Breast epithelium (tissue), 4 donors: ENCODE results near the gene RERE. TPM values are rescaled to one million over a fixed set of nuclear protein-coding genes. Genes with fewer than 3 reads are reported as not detected.

Experiments
- DNase-seq, 2 donors: peaks; one replicate each; pipeline ENCODE4 v3.0.0-alpha.2; 2019; ENCODE audit warnings: low spot score in 2 of 2
- H3K27ac ChIP-seq, 2 donors: fragments of 200-600 bp; sonication (generic) in 1 of 2; one replicate each; pipeline ENCODE4 v1.5.1; 2016 to 2019; ENCODE audit warnings: mild to moderate bottlenecking in 1 of 2
- H3K27me3 ChIP-seq, 2 donors: fragments of 200-600 bp; sonication (generic) in 1 of 2; one replicate each; pipeline versions ENCODE4 v1.5.1 to v1.6.0; 2017 to 2019; ENCODE audit warnings: control low read depth in 1 of 2, mild to moderate bottlenecking in 1 of 2
- H3K36me3 ChIP-seq: fragments of 200-600 bp; one replicate; pipeline ENCODE4 v1.5.1; 2019
- H3K4me1 ChIP-seq, 2 donors: fragments of 200-600 bp; sonication (generic); one replicate each; pipeline ENCODE4 v1.5.1; 2016 to 2019; ENCODE audit warnings: control low read depth in 1 of 2
- H3K4me3 ChIP-seq, 3 donors: fragments of 200-600 bp; sonication (generic); 1 replicate in 2 of 3; 2 replicates in 1 of 3; pipeline ENCODE4 v1.5.1; 2016 to 2019; ENCODE audit warnings: mild to moderate bottlenecking in 3 of 3, moderate library complexity in 2 of 3
- H3K9me3 ChIP-seq, 2 donors: fragments of 200-600 bp; sonication (generic) in 1 of 2; one replicate each; pipeline ENCODE4 v1.5.1; 2016 to 2019; ENCODE audit warnings: control low read depth in 1 of 2
- CTCF ChIP-seq, 3 donors: fragments of 450-650 bp; IDR thresholded peaks; one replicate each; pipeline ENCODE4 v1.5.1; 2016 to 2017; ENCODE audit warnings: antibody characterized with exemption in 3 of 3, mild to moderate bottlenecking in 3 of 3, moderate library complexity in 3 of 3
- POLR2A ChIP-seq: fragments of 450-650 bp; IDR thresholded peaks from one replicate; pipeline ENCODE4 v1.6.1; 2016; ENCODE audit warnings: antibody characterized with exemption, mild to moderate bottlenecking, moderate library complexity
- POLR2AphosphoS5 ChIP-seq, 3 donors: sonication (generic); formaldehyde crosslinking; IDR thresholded peaks; one replicate each; pipeline ENCODE4 v1.6.1; 2017; ENCODE audit warnings: antibody characterized with exemption in 3 of 3
- intact Hi-C: fragments of 100-400 bp; cut with DNase I; formaldehyde crosslinking; loops from one replicate; pipeline ENCODE4 v1.15.1; 2023; ENCODE audit warnings: low total_unique reads
- total RNA-seq, 3 donors: library from RNA; depleted of rRNA; stranded (reverse); fragments of >200 nt; gene quantifications; one replicate each; pipeline ENCODE4 v1.1.0, GENCODE V29; 2016

RERE gene
- total RNA-seq, 3 donors from 2014 or later, result 65.8 to 166 (median 123) TPM

- intact Hi-C loops, result no loop called here
- no peaks in the 10 kb centered on the region for H3K4me1 ChIP-seq
- no peaks in the 10 kb centered on the region for H3K27me3 ChIP-seq
- no peak overlapping the region for H3K4me3 ChIP-seq
- no peaks in the 10 kb centered on the region for H3K36me3 ChIP-seq
- H3K27ac ChIP-seq, result no peak overlapping the region
- TF ChIP-seq CTCF (IDR thresholded peaks at IDR 0.05), result no peak
- TF ChIP-seq POLR2A, result no peak
- no peak for TF ChIP-seq POLR2AphosphoS5 (IDR thresholded peaks at IDR 0.05)
- DNase-seq, result no peak
- no peaks in the 10 kb centered on the region for H3K9me3 ChIP-seq
These were observed 265.6 kb downstream of the RERE start for GRCh38 chr1:8551613-8552489.

- DNase-seq, result no peak
- Histone ChIP-seq H3K36me3 (no peaks in the 10 kb centered on the region), H3K27me3 (no peaks in the 10 kb centered on the region), H3K4me1 (no peaks in the 10 kb centered on the region), H3K9me3 (no peaks in the 10 kb centered on the region), H3K27ac (no peak overlapping the region), H3K4me3 (no peak overlapping the region)
- TF ChIP-seq CTCF (IDR thresholded peaks at IDR 0.05), result no peak
- no peak for TF ChIP-seq POLR2A
- no peak for TF ChIP-seq POLR2AphosphoS5 (IDR thresholded peaks at IDR 0.05)
- intact Hi-C loops, result no loop called here
These were observed 266.4 kb downstream of the RERE start for GRCh38 chr1:8551057-8551456.

- intact Hi-C loops, result no loop called here
These were observed 269.6 kb downstream of the RERE start for GRCh38 chr1:8547791-8548190.

GRCh38 chr1:8545078-8545477 is 272.4 kb downstream of the RERE start:
- Histone ChIP-seq H3K4me3 (no peak overlapping the region), H3K27ac (no peak overlapping the region), H3K4me1 (no peaks in the 10 kb centered on the region), H3K9me3 (no peaks in the 10 kb centered on the region), H3K27me3 (no peaks in the 10 kb centered on the region), H3K36me3 (no peaks in the 10 kb centered on the region)
- intact Hi-C loops, result no loop called here
- no peak for TF ChIP-seq POLR2AphosphoS5 (IDR thresholded peaks at IDR 0.05)
- no peak for TF ChIP-seq CTCF (IDR thresholded peaks at IDR 0.05)
- TF ChIP-seq POLR2A, result no peak
- DNase-seq, result no peak

More at GRCh38 chr1:8547791-8548190, 269.6 kb downstream of the RERE start:
- no peak for DNase-seq
- TF ChIP-seq CTCF (IDR thresholded peaks at IDR 0.05), result no peak
- no peak for TF ChIP-seq POLR2AphosphoS5 (IDR thresholded peaks at IDR 0.05)
- no peak for TF ChIP-seq POLR2A
- Histone ChIP-seq H3K36me3 (no peaks in the 10 kb centered on the region), H3K9me3 (no peaks in the 10 kb centered on the region), H3K4me1 (no peaks in the 10 kb centered on the region), H3K27ac (no peak overlapping the region), H3K27me3 (no peaks in the 10 kb centered on the region), H3K4me3 (no peak overlapping the region)

GRCh38 chr1:8544644-8545043 is 272.8 kb downstream of the RERE start:
- H3K9me3 ChIP-seq, result no peaks in the 10 kb centered on the region
- intact Hi-C loops, result no loop called here
- H3K27ac ChIP-seq, result no peak overlapping the region

More at GRCh38 chr1:8544644-8545043, 272.8 kb downstream of the RERE start:
- no peak for DNase-seq
- Histone ChIP-seq H3K27me3 (no peaks in the 10 kb centered on the region), H3K4me3 (no peak overlapping the region), H3K36me3 (no peaks in the 10 kb centered on the region), H3K4me1 (no peaks in the 10 kb centered on the region)
- TF ChIP-seq POLR2A, result no peak
- TF ChIP-seq CTCF (IDR thresholded peaks at IDR 0.05), result no peak
- TF ChIP-seq POLR2AphosphoS5 (IDR thresholded peaks at IDR 0.05), result no peak
